ENCODE results near the gene SLC22A3. TPM values are rescaled to one million over a fixed set of nuclear protein-coding genes. Genes with fewer than 3 reads are reported as not detected.

SLC22A3 gene
- total RNA-seq, 2 experiments from 2014 or later = not detected

- no TSS peak for BruUV-seq (replicated peaks)
- no peak overlapping the region for H2AFZ ChIP-seq (ENCODE audit: low read length)
- POLR2A ChIA-PET = no interaction called here
- no peaks in the 10 kb centered on the region for H3K79me2 ChIP-seq (ENCODE audit: insufficient read depth, low read depth, low read length)
- no peaks in the 10 kb centered on the region for H3K36me3 ChIP-seq (ENCODE audit: insufficient read depth, low read length)
- no peaks in the 10 kb centered on the region for H4K20me1 ChIP-seq (ENCODE audit: insufficient read depth, low read length)
- H3K27ac ChIP-seq (ENCODE audit: low read depth, low read length, poor library complexity, severe bottlenecking) = no peak overlapping the region
- no peaks in the 10 kb centered on the region for H3K4me1 ChIP-seq (ENCODE audit: insufficient read depth, low read length, poor library complexity, severe bottlenecking)
- H3K9me3 ChIP-seq (ENCODE audit: low read length) = no peaks in the 10 kb centered on the region
- TF ChIP-seq EZH2phosphoT487 (IDR thresholded peaks at IDR 0.05; ENCODE audit: borderline replicate concordance, low read depth, low read length) (no peak), CTCF (conservative IDR thresholded peaks at IDR 0.05; ENCODE audit: low read length) (no peak)
- DNase-seq (ENCODE audit: low spot score) = no peak
- H3K4me2 ChIP-seq (ENCODE audit: low read length) = no peak overlapping the region
- H3K9me2 ChIP-seq (ENCODE audit: insufficient read depth, low read length) = no peaks in the 10 kb centered on the region
- no peak overlapping the region for H3K4me3 ChIP-seq (ENCODE audit: low read depth, low read length, poor library complexity, severe bottlenecking)
- intact Hi-C loops (cut with micrococcal nuclease; ENCODE audit: unreplicated experiment) = no loop called here
- CTCF ChIA-PET (ENCODE audit: unreplicated experiment) = no interaction called here
Measured at GRCh38 chr6:160303806-160304205, 44.4 kb upstream of the SLC22A3 start.

GRCh38 chr6:160305926-160306713 lies 42.1 kb upstream of the SLC22A3 start:
- no peaks in the 10 kb centered on the region for H3K4me1 ChIP-seq (ENCODE audit: insufficient read depth, low read length, poor library complexity, severe bottlenecking)
- no TSS peak for BruUV-seq (replicated peaks)
- no peak overlapping the region for H3K27ac ChIP-seq (ENCODE audit: low read depth, low read length, poor library complexity, severe bottlenecking)
- no peak for TF ChIP-seq EZH2phosphoT487 (IDR thresholded peaks at IDR 0.05; ENCODE audit: borderline replicate concordance, low read depth, low read length)
- no peak for TF ChIP-seq CTCF (conservative IDR thresholded peaks at IDR 0.05; ENCODE audit: low read length)
- H3K9me3 ChIP-seq (ENCODE audit: low read length) = no peaks in the 10 kb centered on the region; the same call in 1 of the 2 replicates
- CTCF ChIA-PET (ENCODE audit: unreplicated experiment) = no interaction called here
- intact Hi-C loops (cut with micrococcal nuclease; ENCODE audit: unreplicated experiment) = no loop called here
- no peak overlapping the region for H3K4me3 ChIP-seq (ENCODE audit: low read depth, low read length, poor library complexity, severe bottlenecking)
- no peaks in the 10 kb centered on the region for H3K36me3 ChIP-seq (ENCODE audit: insufficient read depth, low read length)
- POLR2A ChIA-PET = interaction anchor here (0.6 kb wide), 2 partner anchors 684 to 1671 kb away, joined by 4 read pairs; no protein-coding TSS in a partner anchor
- no peaks in the 10 kb centered on the region for H3K9me2 ChIP-seq (ENCODE audit: insufficient read depth, low read length)
- no peaks in the 10 kb centered on the region for H3K79me2 ChIP-seq (ENCODE audit: insufficient read depth, low read depth, low read length)
- DNase-seq (ENCODE audit: low spot score) = no peak
- no peak overlapping the region for H2AFZ ChIP-seq (ENCODE audit: low read length)
- H3K4me2 ChIP-seq (ENCODE audit: low read length) = no peak overlapping the region
- H4K20me1 ChIP-seq (ENCODE audit: insufficient read depth, low read length) = no peaks in the 10 kb centered on the region

GRCh38 chr6:160309718-160310117 lies 38.5 kb upstream of the SLC22A3 start:
- H3K9me2 ChIP-seq (ENCODE audit: insufficient read depth, low read length) = no peaks in the 10 kb centered on the region
- no peaks in the 10 kb centered on the region for H3K4me1 ChIP-seq (ENCODE audit: insufficient read depth, low read length, poor library complexity, severe bottlenecking)
- ChIA-PET POLR2A (no interaction called here), CTCF (ENCODE audit: unreplicated experiment) (no interaction called here)
- no peak overlapping the region for H3K27ac ChIP-seq (ENCODE audit: low read depth, low read length, poor library complexity, severe bottlenecking)
- no peak for TF ChIP-seq EZH2phosphoT487 (IDR thresholded peaks at IDR 0.05; ENCODE audit: borderline replicate concordance, low read depth, low read length)
- TF ChIP-seq CTCF (conservative IDR thresholded peaks at IDR 0.05; ENCODE audit: low read length) = no peak
- no peaks in the 10 kb centered on the region for H4K20me1 ChIP-seq (ENCODE audit: insufficient read depth, low read length)
- no peak overlapping the region for H2AFZ ChIP-seq (ENCODE audit: low read length)
- no peak overlapping the region for H3K4me3 ChIP-seq (ENCODE audit: low read depth, low read length, poor library complexity, severe bottlenecking)
- no peaks in the 10 kb centered on the region for H3K36me3 ChIP-seq (ENCODE audit: insufficient read depth, low read length)
- H3K9me3 ChIP-seq (ENCODE audit: low read length) = peaks cover 5% of the 10 kb centered on the region; the same call in 1 of the 2 replicates
- intact Hi-C loops (cut with micrococcal nuclease; ENCODE audit: unreplicated experiment) = no loop called here
- H3K4me2 ChIP-seq (ENCODE audit: low read length) = no peak overlapping the region
- BruUV-seq (replicated peaks) = no TSS peak
- no peaks in the 10 kb centered on the region for H3K79me2 ChIP-seq (ENCODE audit: insufficient read depth, low read depth, low read length)
- DNase-seq (ENCODE audit: low spot score) = no peak

Measured in OCI-LY7 (cell line).